ENCODE data around the gene OR7G1. TPM values are rescaled to one million over a fixed set of nuclear protein-coding genes. Genes with fewer than 3 reads are reported as not detected.

Gene OR7G1
- total and polyA plus RNA-seq, 8 donors: not detected

- no peaks in the 10 kb centered on the region for H3K4me1 ChIP-seq
- WGBS, 2 donors: 99% methylated on average over 4 of the region's 4 CpGs
- peaks cover 9 to 42% (median 35%) of the 10 kb centered on the region in 3 donors for H3K36me3 ChIP-seq
- no peak overlapping the region for H3K4me3 ChIP-seq
- H3K9me3 ChIP-seq: no peaks in the 10 kb centered on the region
- DNase-seq (no peak), ATAC-seq (no peak), FAIRE-seq (no peak)
- H3K27ac ChIP-seq: no peak overlapping the region
- no peak for TF ChIP-seq CTCF (IDR thresholded peaks at IDR 0.05)
- intact Hi-C loops (cut with DNase I): no loop called here
- H3K27me3 ChIP-seq: no peaks in the 10 kb centered on the region
Observed at GRCh38 chr19:9155591-9155990, 40.0 kb upstream of the OR7G1 start.

- no peak for FAIRE-seq
- intact Hi-C loops (cut with DNase I): no loop called here
- H3K36me3 ChIP-seq: no peaks in the 10 kb centered on the region
Observed at GRCh38 chr19:9151367-9151766, 35.8 kb upstream of the OR7G1 start.

DNA sequence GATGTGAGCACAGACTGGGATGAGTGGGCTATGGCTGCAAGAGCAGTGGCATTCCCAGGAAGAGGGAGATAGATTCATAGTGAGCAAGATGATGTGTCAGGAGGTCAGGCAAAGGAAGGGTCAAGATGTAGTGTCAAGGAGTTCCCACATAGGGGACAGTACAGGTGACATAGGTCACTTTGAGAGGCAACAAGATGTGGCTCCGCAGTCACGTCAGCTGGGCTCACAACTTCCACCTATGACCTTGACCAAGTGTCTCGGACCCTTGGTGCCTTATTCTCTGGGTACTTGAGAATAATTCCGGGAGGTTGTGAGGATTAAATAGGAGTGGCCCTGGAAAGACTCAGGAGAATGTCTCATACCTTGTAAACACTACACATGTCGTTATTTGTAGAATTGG, 35.1 kb upstream of the OR7G1 start:
- intact Hi-C loops (cut with DNase I): no loop called here
- 95% methylated on average over 5 of the region's 5 CpGs for WGBS, 2 donors
- Histone ChIP-seq H3K4me1 (no peaks in the 10 kb centered on the region), H3K36me3 (no peaks in the 10 kb centered on the region), H3K27ac (no peak overlapping the region), H3K9me3 (no peaks in the 10 kb centered on the region), H3K27me3 (no peaks in the 10 kb centered on the region), H3K4me3 (no peak overlapping the region)
- no peak for TF ChIP-seq CTCF (IDR thresholded peaks at IDR 0.05)
- ATAC-seq (no peak), FAIRE-seq (no peak), DNase-seq (no peak)

More at GRCh38 chr19:9151367-9151766, 35.8 kb upstream of the OR7G1 start:
- WGBS, 2 donors: 92 to 94% methylated on average over 5 of the region's 5 CpGs
- no peak overlapping the region for H3K4me3 ChIP-seq
- no peaks in the 10 kb centered on the region for H3K9me3 ChIP-seq
- TF ChIP-seq CTCF (IDR thresholded peaks at IDR 0.05): no peak
- H3K4me1 ChIP-seq: no peaks in the 10 kb centered on the region
- H3K27ac ChIP-seq: no peak overlapping the region
- no peak for ATAC-seq
- DNase-seq: no peak
- H3K27me3 ChIP-seq: no peaks in the 10 kb centered on the region

- DNase-seq: no peak
- Histone ChIP-seq H3K36me3 (no peaks in the 10 kb centered on the region), H3K9me3 (peaks cover 0 to 4% (median 0%) of the 10 kb centered on the region in 4 donors), H3K27me3 (no peaks in the 10 kb centered on the region), H3K27ac (no peak overlapping the region), H3K4me3 (no peak overlapping the region), H3K4me1 (no peaks in the 10 kb centered on the region)
- TF ChIP-seq CTCF (IDR thresholded peaks at IDR 0.05): no peak
- 88 to 98% methylated on average over 4 of the region's 4 CpGs for WGBS, 2 donors
- no peak for ATAC-seq
- FAIRE-seq: no peak
- intact Hi-C loops (cut with DNase I): no loop called here
Observed at GRCh38 chr19:9149997-9150396, 34.4 kb upstream of the OR7G1 start.

DNA sequence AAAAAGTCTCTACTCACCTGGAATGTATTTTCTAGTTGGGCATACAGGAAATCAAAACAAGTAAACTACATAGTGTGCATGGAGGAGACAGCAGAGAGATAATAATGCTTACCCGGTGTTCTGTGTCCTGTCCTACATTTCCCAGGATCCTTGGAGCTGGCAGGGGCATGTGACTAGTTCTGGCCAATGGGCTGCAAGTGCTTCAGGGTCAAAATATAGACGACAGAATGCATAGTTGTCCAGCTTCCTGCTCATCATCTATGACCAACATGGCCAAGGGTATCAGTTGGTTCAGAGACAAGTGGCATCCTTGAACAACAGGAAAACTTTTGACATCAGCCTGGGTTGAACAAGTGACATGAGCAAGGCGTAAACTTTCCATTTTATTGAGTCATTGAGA, 33.1 kb upstream of the OR7G1 start:
- Histone ChIP-seq H3K27ac (no peak overlapping the region), H3K27me3 (no peaks in the 10 kb centered on the region), H3K4me1 (no peaks in the 10 kb centered on the region), H3K4me3 (no peak overlapping the region), H3K9me3 (peaks cover 0 to 7% (median 0%) of the 10 kb centered on the region in 4 donors), H3K36me3 (no peaks in the 10 kb centered on the region)
- no peak for DNase-seq
- no peak for TF ChIP-seq CTCF (IDR thresholded peaks at IDR 0.05)
- WGBS, 2 donors: 98% methylated on average over 3 of the region's 3 CpGs
- ATAC-seq: no peak
- intact Hi-C loops (cut with DNase I): no loop called here
- FAIRE-seq: no peak

Measured in pancreas (tissue), 10 donors.